Tongue (tissue), 2 donors: ENCODE results near the gene PAPSS2. TPM values are rescaled to one million over a fixed set of nuclear protein-coding genes. Genes with fewer than 3 reads are reported as not detected.

Source experiments
- DNase-seq: peaks from one replicate; pipeline ENCODE4 v3.0.0-alpha.2; 2015
- total RNA-seq: library from RNA; depleted of rRNA; stranded (reverse); fragments of >200 nt; gene quantifications from one replicate; pipeline ENCODE4 v1.2.3, GENCODE V29; 2014

Gene PAPSS2
- total RNA-seq, 1 donor from 2014 or later: 19.8 TPM

GRCh38 chr10:87671139-87671815 is 11.6 kb downstream of the PAPSS2 start:
- peak; percentile 28 for DNase-seq

- no peak for DNase-seq
Measured at GRCh38 chr10:87672551-87672950, 12.9 kb downstream of the PAPSS2 start.

- no peak for DNase-seq
Measured at GRCh38 chr10:87674943-87675342, 15.3 kb downstream of the PAPSS2 start.

- DNase-seq: no peak
Measured at GRCh38 chr10:87675396-87676376, 16.0 kb downstream of the PAPSS2 start.

DNA sequence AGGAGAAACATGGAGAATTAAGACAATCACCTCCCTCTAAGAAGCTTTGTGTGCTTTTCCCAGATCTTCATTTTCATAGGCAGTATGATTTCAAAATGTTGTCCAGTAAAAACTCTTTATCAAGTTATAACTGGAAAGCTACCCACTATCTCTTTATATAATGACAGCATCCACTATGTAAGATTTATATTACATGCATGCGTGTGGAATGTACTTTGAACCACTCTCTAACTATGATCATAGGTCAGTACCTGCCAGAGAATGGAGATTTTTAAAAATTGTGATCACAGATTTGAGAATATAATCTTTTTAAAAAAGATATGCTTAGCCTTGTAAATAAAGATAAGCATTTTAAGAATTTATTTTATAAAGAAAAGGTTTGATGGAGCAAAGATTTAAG is 17.9 kb downstream of the PAPSS2 start:
- no peak for DNase-seq

DNA sequence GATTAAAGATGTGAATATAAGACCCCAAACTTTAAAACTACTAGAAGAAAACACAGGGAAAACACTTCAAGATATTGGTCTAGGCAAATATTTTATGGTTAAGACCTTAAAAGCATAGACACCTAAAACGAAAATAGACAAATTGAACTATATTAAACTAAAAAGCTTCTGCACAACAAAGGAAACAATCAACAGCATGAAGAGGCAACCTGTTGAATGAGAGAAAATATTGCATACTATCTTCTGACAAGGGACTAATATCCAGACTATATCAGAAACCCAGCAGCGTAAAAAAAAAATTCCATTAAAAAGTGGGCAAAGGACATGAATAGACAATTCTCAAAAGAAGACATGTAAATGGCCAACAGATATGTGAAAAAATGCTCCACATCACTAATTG is 18.6 kb downstream of the PAPSS2 start:
- DNase-seq: no peak

DNA sequence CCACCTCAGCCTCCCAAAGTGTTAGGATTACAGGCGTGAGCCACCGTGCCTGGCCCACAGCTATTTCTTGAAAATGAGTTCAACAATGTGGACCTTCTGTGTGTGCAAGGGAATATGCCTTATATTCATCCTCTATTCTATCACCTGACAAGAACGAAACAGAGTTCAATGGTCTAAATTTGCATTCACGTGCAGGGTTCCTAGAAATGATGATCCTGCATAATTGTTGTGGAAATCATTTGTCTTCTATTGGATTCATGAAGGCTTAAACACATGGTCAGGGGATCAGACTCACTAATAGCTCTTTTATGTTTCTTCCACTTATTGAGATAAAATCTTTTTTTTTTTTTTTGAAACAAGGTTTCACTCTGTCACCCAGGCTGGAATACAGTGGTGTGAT is 23.7 kb downstream of the PAPSS2 start:
- DNase-seq: no peak

GRCh38 chr10:87684001-87684638 is 24.4 kb downstream of the PAPSS2 start:
- DNase-seq: no peak

GRCh38 chr10:87685832-87686574 is 26.3 kb downstream of the PAPSS2 start:
- DNase-seq: no peak

DNA sequence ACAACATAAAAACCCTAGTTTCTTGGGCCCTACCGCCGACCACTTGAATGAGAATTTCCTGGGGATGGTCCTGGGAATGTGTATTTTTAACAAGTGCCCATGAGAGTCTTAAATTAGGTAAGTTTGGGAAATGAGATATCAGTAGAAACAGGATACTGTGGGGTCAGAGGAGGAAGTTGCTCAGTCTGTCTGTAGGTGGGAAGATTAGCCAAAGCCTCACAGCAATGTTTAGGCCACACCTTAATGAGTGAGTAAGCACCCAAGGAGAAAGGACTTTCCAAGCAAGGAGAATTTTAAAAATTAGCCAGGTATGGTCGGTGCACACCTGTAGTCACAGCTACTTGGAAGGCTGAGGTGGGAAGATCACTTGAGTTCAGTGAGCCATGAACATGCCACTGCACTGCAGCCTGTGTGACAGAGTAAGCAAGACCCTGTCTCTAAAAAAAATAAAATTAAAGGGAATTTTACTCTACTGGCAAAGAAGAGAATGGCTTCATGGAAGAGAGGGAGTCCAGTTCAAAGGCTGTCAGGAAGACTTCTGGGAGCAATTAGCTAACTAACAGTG is 31.9 kb downstream of the PAPSS2 start:
- no peak for DNase-seq

GRCh38 chr10:87692956-87693484 is 33.3 kb downstream of the PAPSS2 start:
- no peak for DNase-seq

DNA sequence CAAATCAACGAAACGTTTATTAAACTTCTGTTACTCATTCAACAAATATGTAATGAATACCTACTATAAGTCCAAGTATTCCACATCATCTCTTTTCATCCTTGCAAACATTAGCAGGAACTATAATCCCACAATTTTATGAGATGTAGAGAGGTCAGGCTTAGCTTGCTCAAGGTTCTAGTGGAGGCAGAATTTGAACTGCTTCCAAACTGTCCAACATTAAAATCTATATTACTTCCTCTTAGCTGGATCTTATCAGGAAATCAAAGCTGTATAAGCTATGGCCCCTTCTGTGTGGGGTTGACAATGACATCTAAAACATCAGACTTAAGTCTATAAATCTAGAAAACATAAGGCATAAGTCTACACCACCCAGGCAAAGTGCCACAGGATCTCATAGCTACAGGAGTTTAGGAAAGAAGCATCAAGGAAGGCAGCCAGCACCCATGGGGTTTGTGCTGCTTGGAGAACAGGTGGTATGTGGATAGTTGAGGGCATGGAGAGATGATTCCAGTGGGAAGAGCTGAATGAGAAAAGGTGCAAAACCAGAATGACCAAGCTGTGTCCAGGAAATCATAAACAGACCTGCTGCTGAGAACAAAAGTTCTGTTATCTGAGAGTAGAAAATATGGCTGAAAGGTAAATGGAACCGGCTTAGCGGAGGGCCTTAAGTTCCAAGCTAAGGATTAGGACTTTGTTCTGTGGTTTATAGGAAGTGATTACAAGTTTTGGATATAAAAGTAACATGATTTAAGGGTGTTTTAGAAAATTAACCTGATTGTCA is 34.5 kb downstream of the PAPSS2 start:
- DNase-seq: no peak

DNA sequence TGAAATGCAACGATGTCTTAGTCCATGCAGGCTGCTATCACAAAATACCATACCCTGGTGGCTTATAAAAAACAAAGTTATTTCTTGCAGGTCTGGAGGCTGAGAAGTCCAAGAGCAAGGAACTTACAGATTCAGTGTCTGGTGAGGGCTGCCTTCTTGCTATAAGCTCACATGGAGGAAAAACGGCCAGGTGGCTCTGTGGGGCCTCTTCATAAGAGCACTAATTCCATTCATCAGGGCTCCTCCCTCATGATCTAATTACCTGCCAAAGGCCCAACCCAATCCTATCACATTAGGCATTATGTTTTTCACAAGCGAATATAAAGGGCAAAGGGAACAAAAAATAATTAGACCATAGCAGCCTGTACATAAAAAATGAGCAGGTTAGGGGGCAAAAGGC is 35.4 kb downstream of the PAPSS2 start:
- no peak for DNase-seq

DNA sequence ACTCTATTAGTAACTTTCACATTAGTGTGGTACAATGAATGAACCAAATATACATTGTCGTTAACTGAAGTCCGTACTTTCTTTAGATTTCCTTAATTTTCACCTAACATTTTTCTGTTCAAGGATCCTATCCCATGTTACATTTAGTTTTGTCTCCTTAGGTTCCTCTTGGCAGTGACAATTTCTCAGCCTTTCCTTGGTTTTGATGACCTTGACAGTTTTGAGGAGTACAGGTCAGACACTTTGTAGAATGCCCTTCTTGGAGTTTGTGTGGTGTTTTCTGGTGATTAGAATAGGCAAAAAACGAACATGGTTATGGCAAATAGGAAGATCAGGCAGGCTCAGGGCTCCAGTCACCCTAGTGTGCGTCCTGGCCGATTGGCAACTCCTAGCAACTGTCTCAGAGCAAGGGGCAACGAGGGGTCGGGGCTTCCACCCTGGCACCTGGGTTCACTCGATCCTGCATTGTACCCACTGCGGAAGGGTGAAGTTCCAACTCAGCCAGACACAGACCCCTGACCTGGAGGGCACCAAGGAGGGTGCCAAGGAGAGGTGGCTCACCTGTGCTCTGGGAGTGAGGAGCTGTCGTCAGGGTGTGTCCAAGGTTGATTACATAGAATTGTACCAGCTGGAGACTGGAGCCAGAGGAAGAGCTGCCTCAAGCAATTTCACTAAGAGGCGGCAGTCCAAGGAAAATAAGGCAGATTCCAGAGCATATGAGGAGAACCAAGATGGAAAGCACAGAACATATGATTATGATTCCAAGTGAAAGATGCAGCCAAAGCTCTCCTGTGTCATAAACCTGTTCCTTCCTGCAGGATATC is 37.5 kb downstream of the PAPSS2 start:
- no peak for DNase-seq

GRCh38 chr10:87700031-87700796 is 40.5 kb downstream of the PAPSS2 start:
- no peak for DNase-seq

- DNase-seq: no peak
Measured at GRCh38 chr10:87702260-87702972, 42.7 kb downstream of the PAPSS2 start.

DNA sequence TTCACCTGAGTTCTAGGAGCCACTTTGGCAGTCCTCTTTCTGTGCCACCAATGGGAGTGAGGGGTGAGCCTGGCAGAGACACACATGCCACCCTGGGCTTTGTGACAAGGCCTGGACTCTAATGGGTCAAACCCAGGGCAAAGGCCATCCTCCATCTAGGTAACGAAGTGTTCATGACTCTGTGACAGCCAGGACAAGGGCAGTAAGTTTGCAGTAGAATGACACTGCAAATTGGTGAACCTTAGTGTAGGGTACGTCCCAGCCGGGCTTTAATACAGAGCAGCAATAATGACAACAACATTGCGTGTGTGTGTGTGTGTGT is 43.3 kb downstream of the PAPSS2 start:
- no peak for DNase-seq

DNA sequence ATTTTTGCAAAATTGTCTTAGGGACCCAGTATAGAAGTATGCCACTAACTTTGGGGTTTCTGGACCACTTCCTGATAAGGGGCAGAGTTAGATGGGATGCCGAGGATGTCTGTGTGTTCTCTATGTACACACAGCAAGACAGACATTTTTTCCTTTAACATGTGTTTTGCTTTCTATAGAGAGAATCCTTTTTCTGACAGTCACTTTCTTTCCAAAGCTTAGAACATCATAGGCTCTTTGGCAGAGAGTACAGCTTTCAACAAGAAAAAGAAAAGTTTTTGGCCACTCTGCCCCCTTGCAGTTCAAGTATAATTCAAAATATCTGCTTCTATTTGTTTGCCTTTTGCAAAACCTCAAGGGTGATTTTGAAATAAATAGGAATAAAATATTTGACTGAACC is 44.1 kb downstream of the PAPSS2 start:
- peak; percentile 42 for DNase-seq

DNA sequence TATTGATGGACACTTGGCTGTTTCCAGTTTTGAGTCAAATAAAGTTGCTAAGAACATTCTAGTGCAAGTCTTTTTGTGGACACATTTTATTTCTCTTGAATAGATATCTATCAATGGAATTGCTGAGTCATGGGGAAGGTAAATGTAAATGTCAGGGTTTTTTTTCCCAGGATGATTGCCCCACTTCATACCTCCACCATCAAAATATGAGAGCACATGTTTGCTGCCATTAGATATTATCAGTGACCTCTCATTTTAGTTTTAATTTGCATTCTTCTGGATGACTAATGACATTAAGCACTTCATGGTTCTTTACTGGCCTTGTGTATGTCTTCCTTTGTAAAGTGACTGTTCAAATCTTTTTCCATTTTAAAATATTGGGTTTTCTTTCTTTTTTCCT is 45.7 kb downstream of the PAPSS2 start:
- DNase-seq: no peak
